Body of pancreas (tissue), 4 donors: ENCODE data around the gene POU5F2.

Experiments used
- POLR2A ChIP-seq, 3 donors: fragments of 450-650 bp; IDR thresholded peaks; one replicate each; pipeline ENCODE4 v1.6.1; 2016; ENCODE audit warnings: antibody characterized with exemption in 3 of 3, mild to moderate bottlenecking in 2 of 3
- TF ChIP-seq, protein P1 (sequence below), 7 experiments: fragments of 450-650 bp in 4 of 7; fragments of 200-600 bp in 3 of 7; sonication (generic) in 3 of 7; IDR thresholded peaks; one replicate each; pipeline ENCODE4 v1.5.1; 2016 to 2019; ENCODE audit warnings: antibody characterized with exemption in 7 of 7

DNA sequence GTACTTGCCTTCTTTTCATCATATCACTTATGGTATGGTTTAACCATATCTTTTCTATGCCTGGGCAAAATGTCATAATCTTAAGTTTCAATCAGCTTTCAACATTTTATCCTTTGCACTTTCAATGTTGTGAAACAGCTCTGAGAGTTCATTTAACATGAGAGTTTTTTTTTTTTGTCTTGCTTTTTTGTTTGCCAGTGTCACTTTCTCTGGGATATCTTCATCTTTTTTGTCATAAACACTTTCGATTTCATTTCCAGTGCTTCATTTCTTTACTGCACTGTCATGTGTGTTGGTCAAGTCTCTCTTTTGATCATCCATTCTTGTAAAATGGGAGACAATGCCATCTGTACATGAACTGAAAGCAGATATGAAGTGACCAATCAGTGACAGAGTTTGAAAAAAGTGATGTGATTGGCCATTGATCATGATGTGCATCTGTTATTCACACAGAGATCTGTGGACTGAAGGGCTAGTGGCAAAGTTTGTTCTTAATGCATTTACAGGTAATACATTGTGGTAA, 7.5 kb upstream of the POU5F2 start:
- TF ChIP-seq, protein P1, sequence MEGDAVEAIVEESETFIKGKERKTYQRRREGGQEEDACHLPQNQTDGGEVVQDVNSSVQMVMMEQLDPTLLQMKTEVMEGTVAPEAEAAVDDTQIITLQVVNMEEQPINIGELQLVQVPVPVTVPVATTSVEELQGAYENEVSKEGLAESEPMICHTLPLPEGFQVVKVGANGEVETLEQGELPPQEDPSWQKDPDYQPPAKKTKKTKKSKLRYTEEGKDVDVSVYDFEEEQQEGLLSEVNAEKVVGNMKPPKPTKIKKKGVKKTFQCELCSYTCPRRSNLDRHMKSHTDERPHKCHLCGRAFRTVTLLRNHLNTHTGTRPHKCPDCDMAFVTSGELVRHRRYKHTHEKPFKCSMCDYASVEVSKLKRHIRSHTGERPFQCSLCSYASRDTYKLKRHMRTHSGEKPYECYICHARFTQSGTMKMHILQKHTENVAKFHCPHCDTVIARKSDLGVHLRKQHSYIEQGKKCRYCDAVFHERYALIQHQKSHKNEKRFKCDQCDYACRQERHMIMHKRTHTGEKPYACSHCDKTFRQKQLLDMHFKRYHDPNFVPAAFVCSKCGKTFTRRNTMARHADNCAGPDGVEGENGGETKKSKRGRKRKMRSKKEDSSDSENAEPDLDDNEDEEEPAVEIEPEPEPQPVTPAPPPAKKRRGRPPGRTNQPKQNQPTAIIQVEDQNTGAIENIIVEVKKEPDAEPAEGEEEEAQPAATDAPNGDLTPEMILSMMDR (IDR thresholded peaks at IDR 0.05), result no peak
- no peak for TF ChIP-seq POLR2A (IDR thresholded peaks at IDR 0.05)
